ENCODE measurements around the gene HOXD11.

DNA sequence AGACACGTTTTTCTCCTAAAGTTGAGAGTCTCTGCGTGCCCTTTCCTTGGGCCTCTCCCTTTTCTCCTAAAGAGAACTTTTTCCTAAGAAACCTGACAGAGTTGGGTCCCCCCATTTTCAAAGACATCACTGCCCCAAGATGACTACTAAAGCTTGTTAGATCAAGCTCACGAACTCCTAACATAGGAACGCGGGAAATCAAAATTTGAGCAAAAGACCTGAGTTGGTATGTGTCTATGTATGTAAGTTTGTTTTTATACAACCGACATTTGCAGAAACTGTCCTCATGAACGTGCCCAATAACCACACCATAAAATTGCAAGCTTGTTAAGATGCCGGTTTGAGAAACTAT, 13.2 kb upstream of the HOXD11 start:
- TF ChIP-seq, protein P1, sequence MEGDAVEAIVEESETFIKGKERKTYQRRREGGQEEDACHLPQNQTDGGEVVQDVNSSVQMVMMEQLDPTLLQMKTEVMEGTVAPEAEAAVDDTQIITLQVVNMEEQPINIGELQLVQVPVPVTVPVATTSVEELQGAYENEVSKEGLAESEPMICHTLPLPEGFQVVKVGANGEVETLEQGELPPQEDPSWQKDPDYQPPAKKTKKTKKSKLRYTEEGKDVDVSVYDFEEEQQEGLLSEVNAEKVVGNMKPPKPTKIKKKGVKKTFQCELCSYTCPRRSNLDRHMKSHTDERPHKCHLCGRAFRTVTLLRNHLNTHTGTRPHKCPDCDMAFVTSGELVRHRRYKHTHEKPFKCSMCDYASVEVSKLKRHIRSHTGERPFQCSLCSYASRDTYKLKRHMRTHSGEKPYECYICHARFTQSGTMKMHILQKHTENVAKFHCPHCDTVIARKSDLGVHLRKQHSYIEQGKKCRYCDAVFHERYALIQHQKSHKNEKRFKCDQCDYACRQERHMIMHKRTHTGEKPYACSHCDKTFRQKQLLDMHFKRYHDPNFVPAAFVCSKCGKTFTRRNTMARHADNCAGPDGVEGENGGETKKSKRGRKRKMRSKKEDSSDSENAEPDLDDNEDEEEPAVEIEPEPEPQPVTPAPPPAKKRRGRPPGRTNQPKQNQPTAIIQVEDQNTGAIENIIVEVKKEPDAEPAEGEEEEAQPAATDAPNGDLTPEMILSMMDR (IDR thresholded peaks at IDR 0.05) = no peak
- TF ChIP-seq, protein P2, sequence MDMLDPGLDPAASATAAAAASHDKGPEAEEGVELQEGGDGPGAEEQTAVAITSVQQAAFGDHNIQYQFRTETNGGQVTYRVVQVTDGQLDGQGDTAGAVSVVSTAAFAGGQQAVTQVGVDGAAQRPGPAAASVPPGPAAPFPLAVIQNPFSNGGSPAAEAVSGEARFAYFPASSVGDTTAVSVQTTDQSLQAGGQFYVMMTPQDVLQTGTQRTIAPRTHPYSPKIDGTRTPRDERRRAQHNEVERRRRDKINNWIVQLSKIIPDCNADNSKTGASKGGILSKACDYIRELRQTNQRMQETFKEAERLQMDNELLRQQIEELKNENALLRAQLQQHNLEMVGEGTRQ (CRISPR knock-in tag; IDR thresholded peaks at IDR 0.05) = no peak
- TF ChIP-seq, protein P3, sequence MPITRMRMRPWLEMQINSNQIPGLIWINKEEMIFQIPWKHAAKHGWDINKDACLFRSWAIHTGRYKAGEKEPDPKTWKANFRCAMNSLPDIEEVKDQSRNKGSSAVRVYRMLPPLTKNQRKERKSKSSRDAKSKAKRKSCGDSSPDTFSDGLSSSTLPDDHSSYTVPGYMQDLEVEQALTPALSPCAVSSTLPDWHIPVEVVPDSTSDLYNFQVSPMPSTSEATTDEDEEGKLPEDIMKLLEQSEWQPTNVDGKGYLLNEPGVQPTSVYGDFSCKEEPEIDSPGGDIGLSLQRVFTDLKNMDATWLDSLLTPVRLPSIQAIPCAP (CRISPR knock-in tag; IDR thresholded peaks at IDR 0.05) = no peak
- TF ChIP-seq CREB1 (CRISPR knock-in tag; IDR thresholded peaks at IDR 0.05) = no peak
- TF ChIP-seq, protein P4, sequence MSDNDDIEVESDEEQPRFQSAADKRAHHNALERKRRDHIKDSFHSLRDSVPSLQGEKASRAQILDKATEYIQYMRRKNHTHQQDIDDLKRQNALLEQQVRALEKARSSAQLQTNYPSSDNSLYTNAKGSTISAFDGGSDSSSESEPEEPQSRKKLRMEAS (CRISPR knock-in tag; IDR thresholded peaks at IDR 0.05) = no peak
- TF ChIP-seq NR3C1 (CRISPR knock-in tag; conservative IDR thresholded peaks at IDR 0.05; ENCODE audit: low read depth) = no peak
- no peak for TF ChIP-seq TEAD1 (CRISPR knock-in tag; IDR thresholded peaks at IDR 0.05)
- no peak for TF ChIP-seq ZNF138 (CRISPR knock-in tag; conservative IDR thresholded peaks at IDR 0.05)
- TF ChIP-seq, protein P5, sequence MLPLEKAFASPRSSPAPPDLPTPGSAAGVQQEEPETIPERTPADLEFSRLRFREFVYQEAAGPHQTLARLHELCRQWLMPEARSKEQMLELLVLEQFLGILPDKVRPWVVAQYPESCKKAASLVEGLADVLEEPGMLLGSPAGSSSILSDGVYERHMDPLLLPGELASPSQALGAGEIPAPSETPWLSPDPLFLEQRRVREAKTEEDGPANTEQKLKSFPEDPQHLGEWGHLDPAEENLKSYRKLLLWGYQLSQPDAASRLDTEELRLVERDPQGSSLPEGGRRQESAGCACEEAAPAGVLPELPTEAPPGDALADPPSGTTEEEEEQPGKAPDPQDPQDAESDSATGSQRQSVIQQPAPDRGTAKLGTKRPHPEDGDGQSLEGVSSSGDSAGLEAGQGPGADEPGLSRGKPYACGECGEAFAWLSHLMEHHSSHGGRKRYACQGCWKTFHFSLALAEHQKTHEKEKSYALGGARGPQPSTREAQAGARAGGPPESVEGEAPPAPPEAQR (CRISPR knock-in tag; IDR thresholded peaks at IDR 0.05) = no peak
- TF ChIP-seq, protein P6, sequence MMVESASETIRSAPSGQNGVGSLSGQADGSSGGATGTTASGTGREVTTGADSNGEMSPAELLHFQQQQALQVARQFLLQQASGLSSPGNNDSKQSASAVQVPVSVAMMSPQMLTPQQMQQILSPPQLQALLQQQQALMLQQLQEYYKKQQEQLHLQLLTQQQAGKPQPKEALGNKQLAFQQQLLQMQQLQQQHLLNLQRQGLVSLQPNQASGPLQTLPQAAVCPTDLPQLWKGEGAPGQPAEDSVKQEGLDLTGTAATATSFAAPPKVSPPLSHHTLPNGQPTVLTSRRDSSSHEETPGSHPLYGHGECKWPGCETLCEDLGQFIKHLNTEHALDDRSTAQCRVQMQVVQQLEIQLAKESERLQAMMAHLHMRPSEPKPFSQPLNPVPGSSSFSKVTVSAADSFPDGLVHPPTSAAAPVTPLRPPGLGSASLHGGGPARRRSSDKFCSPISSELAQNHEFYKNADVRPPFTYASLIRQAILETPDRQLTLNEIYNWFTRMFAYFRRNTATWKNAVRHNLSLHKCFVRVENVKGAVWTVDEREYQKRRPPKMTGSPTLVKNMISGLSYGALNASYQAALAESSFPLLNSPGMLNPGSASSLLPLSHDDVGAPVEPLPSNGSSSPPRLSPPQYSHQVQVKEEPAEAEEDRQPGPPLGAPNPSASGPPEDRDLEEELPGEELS (CRISPR knock-in tag; IDR thresholded peaks at IDR 0.05) = no peak
- TF ChIP-seq, protein P7, sequence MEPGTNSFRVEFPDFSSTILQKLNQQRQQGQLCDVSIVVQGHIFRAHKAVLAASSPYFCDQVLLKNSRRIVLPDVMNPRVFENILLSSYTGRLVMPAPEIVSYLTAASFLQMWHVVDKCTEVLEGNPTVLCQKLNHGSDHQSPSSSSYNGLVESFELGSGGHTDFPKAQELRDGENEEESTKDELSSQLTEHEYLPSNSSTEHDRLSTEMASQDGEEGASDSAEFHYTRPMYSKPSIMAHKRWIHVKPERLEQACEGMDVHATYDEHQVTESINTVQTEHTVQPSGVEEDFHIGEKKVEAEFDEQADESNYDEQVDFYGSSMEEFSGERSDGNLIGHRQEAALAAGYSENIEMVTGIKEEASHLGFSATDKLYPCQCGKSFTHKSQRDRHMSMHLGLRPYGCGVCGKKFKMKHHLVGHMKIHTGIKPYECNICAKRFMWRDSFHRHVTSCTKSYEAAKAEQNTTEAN (CRISPR knock-in tag; IDR thresholded peaks at IDR 0.05) = no peak

Data from WTC11 (cell line).